B cell (primary cell): ENCODE data around the gene MYH7B.

ENCODE experiments used
- CTCF ChIP-seq: fragments of 200-600 bp; IDR thresholded peaks from one replicate; pipeline ENCODE4 v1.8.0; 2022; ENCODE audit warnings: antibody characterized with exemption, mild to moderate bottlenecking
- EZH2 ChIP-seq: IDR thresholded peaks from 2 replicates; pipeline ENCODE4 v1.6.1; 2012; ENCODE audit warnings: borderline replicate concordance, low read depth, mild to moderate bottlenecking, moderate library complexity, low read length; ENCODE audit not compliant: insufficient read depth, poor library complexity, severe bottlenecking

GRCh38 chr20:34954904-34955230, 801 bp upstream of the MYH7B start:
- TF ChIP-seq CTCF (no peak), EZH2 (no peak)
